ENCODE results near the gene SMIM23. TPM values are rescaled to one million over a fixed set of nuclear protein-coding genes. Genes with fewer than 3 reads are reported as not detected.

SMIM23 gene
- total RNA-seq, 1 donor = not detected

- peak; percentile 63 for DNase-seq (ENCODE audit: low read depth)
- no peak for TF ChIP-seq CTCF (IDR thresholded peaks at IDR 0.05; ENCODE audit: insufficient read depth, low read length)
- H3K4me3 ChIP-seq (ENCODE audit: low read depth, low read length) = no peak overlapping the region
These were observed 30.2 kb upstream of the SMIM23 start for GRCh38 chr5:171755354-171755821.

GRCh38 chr5:171757853-171758535, 27.6 kb upstream of the SMIM23 start:
- no peak overlapping the region for H3K4me3 ChIP-seq (ENCODE audit: low read depth, low read length)
- DNase-seq (ENCODE audit: low read depth) = peak; percentile 94
- no peak for TF ChIP-seq CTCF (IDR thresholded peaks at IDR 0.05; ENCODE audit: insufficient read depth, low read length)

GRCh38 chr5:171759777-171760176, 25.8 kb upstream of the SMIM23 start:
- no peak overlapping the region for H3K4me3 ChIP-seq (ENCODE audit: low read depth, low read length)
- TF ChIP-seq CTCF (IDR thresholded peaks at IDR 0.05; ENCODE audit: insufficient read depth, low read length) = no peak
- DNase-seq (ENCODE audit: low read depth) = peak; percentile 23

- no peak overlapping the region for H3K4me3 ChIP-seq (ENCODE audit: low read depth, low read length)
- DNase-seq (ENCODE audit: low read depth) = no peak
- no peak for TF ChIP-seq CTCF (IDR thresholded peaks at IDR 0.05; ENCODE audit: insufficient read depth, low read length)
These were observed 23.5 kb upstream of the SMIM23 start for GRCh38 chr5:171762021-171762608.

GRCh38 chr5:171762903-171763302, 22.7 kb upstream of the SMIM23 start:
- no peak for DNase-seq (ENCODE audit: low read depth)
- TF ChIP-seq CTCF (IDR thresholded peaks at IDR 0.05; ENCODE audit: insufficient read depth, low read length) = no peak
- no peak overlapping the region for H3K4me3 ChIP-seq (ENCODE audit: low read depth, low read length)

- no peak overlapping the region for H3K4me3 ChIP-seq (ENCODE audit: low read depth, low read length)
- no peak for TF ChIP-seq CTCF (IDR thresholded peaks at IDR 0.05; ENCODE audit: insufficient read depth, low read length)
- DNase-seq (ENCODE audit: low read depth) = no peak
These were observed 21.4 kb upstream of the SMIM23 start for GRCh38 chr5:171764265-171764664.

Measured in fibroblast of the aortic adventitia (primary cell).